Measurements from ENCODE around the gene TMEM120B.

TMEM120B gene

GRCh38 chr12:121806009-121806545 lies 93.5 kb downstream of the TMEM120B start:
- no peak for DNase-seq

GRCh38 chr12:121806546-121807423 lies 94.2 kb downstream of the TMEM120B start:
- DNase-seq, result no peak

- no peak for DNase-seq
These were observed 95.2 kb downstream of the TMEM120B start for GRCh38 chr12:121807642-121808347.

GRCh38 chr12:121808623-121809022 lies 96.1 kb downstream of the TMEM120B start:
- no peak for DNase-seq

DNA sequence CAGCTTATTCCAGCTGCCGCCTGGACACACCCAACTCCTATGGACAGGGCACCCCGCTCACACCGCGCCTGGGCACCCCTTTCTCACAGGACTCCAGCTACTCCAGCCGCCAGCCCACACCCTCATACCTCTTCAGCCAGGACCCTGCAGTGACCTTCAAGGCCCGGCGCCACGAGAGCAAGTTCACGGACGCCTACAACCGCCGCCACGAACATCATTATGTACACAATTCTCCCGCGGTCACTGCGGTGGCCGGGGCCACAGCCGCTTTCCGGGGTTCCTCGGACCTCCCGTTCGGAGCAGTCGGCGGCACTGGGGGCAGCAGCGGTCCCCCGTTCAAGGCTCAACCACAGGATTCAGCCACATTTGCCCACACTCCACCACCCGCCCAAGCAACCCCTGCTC lies 97.2 kb downstream of the TMEM120B start:
- DNase-seq, result no peak

- DNase-seq, result no peak
These were observed 97.8 kb downstream of the TMEM120B start for GRCh38 chr12:121810234-121810817.

DNA sequence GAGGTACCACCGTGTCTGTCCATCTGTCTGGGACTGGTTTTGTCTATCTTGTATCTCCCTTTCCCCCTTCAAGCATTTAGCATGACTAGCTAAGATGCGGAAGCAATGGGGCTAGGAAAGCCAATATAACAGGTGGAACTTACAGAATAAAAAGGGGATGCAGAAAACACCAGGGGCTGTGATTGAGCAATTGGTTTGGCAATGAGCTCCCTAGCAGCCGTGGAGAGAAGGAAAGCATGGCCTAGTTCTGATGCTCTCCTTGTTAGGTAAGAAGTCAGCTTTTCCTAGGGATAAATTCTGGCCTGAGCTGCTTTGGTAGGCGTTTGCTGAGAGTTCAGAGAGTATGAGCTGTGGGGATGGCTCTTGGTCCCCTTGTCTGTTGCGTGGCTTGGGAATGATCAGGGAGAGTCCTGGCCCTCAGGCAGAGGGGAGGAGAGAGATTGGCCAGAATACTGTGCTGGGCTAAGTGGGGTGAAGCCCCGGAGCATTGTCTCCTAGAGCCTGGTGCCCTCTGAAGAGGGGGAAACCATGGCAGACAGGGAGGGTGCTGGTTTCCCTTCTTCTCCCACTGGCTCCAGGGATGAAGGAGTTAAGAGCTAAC lies 98.4 kb downstream of the TMEM120B start:
- no peak for DNase-seq

DNA sequence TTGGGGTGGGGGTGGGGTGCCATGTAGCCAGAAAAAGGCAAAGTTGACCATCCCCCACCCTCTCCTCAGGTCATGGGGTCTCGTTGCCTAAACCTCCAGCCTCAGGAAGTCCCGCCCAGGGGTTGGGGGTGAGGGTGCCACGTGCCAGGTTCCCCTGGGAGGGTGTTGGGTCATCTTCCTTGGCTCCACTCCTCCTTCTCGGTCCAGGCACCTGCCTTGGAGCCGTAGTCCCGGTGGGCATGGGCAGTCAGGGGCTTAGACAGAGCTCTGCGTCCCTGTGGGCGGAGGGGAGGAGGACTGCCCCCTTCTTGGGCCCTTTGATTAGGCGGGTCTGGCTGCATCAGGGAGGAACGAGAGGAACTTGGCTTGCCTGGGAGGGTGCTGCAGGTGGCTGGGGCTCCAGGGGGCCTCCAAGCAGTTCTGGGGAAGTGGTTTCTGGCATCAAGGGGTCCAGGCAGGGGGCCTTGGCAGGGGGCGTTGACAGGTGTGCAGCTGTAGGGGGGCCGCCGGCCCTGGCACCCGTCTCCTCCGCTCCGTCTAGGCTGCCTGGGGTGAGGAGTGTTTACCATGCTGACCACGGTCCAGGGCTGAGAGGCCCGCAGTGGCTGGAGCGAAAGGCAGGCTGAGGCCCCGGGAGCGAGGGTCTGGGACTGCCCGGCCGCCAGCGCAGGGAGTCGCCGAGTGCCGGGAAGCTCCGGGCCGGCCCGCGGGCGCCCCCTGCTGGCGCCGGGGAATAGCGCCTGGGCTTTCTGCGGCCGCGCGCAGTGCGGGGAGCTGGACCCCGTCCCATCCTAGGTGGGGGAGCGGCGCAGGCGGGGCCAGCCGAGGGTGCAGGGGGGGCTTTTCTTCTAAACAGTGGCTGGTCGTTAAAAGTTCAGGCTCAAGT lies 99.1 kb downstream of the TMEM120B start:
- peak; percentile 63 for DNase-seq

DNA sequence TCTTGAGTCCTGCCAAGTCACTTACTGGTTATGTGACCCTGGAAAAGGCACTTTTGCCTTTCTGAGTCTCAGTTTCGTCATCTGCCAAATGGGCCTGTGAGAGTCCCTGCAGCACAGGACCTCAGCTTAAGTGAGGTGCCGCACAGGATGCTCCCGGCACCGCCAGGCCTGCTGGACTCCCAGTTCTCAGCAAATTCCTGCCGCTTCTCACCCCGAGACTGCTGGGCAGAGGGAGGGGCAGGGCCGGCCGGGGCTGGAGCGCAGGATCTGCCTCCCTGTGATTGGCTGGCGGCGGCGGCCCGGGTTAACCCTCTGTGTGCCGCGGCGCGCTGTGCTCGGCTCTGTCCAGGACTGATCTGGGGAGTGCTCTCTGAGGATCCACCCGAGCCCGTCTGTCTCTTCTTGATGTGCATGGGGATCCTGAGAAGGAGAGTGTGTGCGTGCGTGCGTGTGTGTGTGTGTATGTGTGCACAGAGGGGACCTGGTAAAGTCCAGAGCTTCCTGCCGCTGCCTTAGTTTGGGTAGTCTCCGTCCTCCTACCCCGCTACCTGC lies 99.8 kb downstream of the TMEM120B start:
- peak; percentile 66 for DNase-seq

DNA sequence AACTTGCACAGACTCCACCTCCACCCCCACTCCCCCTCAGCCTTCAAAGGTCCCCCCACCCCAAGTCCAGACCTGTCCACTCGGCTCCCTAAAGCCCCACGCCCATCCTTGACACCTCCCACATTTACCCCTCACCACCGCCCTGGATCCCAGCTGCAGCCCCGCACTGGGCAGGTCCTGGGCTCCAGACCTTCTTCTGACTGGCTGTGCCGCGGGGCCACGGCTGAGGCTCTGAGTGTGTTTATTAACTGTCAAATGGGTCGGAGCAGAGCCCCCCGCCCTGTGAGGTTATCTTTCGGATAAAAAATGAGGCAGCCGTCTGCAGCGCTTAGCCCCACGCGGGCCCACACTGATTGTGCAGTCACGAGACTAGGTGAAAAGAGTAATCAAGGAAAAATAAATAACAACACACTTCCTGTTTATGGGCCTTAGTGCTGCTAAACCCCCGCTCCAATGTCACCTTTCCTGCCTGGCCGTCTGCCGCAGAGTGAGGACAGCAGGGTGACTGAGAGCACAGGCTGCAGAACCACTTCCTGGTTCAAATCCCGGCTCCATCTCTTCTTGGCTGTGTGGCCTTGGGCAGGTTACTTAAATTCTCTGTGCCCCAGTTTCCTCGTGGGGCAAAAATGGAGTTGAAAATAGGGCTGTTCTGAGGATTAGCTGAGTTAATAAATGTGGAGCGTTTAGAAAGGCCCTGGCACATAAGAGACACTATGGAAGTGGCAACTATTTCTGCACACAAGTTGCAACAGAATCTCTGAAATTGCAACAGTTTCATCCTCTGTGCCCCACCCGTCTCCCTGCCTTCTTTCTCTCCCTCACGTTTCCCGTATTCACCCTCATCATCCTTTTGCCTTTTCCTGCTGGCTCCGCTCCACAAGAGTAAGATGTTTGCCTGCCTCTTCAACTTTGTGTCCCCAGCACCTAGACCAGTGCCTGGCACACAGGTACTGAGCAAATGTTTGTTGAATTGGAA lies 100.7 kb downstream of the TMEM120B start:
- no peak for DNase-seq

- no peak for DNase-seq
These were observed 101.4 kb downstream of the TMEM120B start for GRCh38 chr12:121813951-121814350.

DNA sequence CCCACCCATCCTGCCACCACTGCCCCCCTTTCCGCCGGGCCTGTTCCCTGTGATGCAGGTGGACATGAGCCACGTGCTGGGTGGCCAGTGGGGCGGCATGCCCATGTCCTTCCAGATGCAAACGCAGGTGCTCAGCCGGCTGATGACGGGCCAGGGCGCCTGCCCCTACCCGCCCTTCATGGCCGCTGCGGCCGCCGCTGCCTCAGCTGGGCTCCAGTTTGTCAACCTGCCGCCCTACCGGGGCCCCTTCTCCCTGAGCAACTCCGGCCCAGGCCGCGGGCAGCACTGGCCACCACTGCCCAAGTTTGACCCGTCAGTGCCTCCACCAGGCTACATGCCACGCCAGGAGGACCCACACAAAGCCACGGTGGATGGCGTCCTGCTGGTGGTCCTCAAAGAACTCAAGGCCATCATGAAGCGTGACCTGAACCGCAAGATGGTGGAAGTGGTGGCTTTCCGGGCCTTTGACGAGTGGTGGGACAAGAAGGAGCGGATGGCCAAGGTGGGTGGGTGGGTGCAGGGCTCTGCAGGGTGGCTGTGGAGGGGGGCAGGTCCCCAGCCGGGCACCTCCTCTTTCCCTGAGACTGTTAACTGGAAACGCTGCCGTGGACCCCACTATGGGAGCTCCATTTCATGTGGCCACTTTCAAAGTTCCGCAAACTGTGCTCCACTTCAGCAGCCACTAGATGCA lies 102.0 kb downstream of the TMEM120B start:
- DNase-seq, result no peak

GRCh38 chr12:121815263-121815662 lies 102.7 kb downstream of the TMEM120B start:
- no peak for DNase-seq

- no peak for DNase-seq
These were observed 104.5 kb downstream of the TMEM120B start for GRCh38 chr12:121816925-121817647.

DNA sequence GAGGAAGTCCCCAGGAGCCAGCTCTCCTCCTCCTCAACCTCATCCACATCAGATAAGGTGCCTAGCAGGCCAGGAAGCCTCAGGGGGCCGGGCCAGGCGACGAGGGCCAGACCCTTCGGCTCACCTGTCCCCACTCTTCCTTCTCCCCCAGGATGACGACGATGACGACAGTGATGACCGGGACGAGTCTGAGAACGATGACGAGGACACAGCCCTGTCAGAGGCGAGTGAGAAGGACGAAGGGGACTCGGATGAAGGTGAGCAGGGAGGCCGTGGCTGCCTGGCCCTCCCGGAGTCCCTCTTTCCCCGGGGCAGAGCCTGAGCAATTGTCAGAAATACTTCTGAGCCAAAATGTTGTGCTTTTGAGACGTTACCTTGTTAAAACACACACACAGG lies 105.1 kb downstream of the TMEM120B start:
- DNase-seq, result no peak

DNA sequence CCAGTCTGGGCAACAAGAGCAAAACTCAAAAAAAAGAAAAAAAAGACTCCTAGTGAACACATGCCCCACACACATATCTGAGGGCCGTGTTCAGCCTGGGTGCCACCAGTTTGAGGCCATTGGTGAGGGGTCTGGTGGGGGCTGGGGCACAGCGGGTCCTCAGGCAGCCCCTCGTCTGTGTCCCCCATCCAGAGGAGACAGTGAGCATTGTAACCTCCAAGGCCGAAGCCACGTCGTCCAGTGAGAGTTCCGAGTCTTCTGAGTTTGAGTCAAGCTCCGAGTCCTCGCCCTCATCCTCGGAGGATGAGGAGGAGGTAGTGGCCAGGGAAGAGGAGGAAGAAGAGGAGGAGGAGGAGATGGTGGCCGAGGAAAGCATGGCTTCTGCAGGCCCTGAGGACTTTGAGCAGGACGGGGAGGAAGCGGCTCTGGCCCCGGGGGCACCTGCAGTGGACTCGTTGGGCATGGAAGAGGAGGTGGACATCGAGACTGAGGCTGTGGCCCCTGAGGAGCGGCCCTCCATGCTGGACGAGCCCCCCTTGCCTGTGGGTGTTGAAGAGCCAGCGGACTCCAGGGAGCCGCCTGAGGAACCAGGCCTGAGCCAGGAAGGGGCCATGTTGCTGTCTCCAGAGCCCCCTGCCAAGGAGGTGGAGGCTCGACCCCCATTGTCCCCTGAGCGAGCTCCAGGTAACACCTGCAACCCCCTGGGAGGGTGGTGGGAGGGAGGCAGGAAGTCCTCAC lies 106.8 kb downstream of the TMEM120B start:
- no peak for DNase-seq

- DNase-seq, result no peak
These were observed 107.5 kb downstream of the TMEM120B start for GRCh38 chr12:121820056-121820455.

DNA sequence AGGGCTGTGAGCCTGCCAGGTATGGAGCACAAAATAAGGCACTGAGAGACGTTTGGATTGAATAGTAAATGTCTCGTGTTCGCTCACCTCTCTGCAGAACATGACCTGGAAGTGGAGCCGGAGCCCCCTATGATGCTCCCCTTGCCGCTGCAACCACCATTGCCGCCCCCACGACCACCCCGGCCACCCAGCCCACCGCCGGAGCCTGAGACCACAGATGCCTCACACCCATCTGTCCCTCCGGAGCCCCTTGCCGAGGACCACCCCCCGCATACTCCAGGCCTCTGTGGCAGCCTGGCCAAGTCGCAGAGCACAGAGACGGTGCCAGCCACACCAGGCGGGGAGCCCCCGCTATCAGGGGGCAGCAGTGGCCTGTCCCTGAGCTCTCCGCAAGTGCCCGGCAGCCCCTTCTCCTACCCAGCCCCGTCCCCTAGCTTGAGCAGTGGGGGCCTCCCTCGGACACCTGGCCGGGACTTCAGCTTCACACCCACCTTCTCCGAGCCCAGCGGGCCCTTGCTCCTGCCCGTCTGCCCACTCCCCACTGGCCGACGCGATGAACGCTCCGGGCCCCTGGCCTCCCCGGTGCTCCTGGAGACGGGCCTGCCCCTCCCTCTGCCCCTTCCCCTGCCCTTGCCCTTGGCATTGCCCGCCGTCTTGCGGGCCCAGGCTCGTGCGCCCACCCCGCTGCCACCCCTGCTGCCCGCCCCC lies 110.0 kb downstream of the TMEM120B start:
- no peak for DNase-seq
